HEK293 (cell line): Measurements from ENCODE around the gene TAS2R40.
A peak's percentile ranks its signal among the peaks of the same experiment; 100 is the strongest.

Experiments used
- BCL11B ChIP-seq: fragments of 450-650 bp; formaldehyde crosslinking; IDR thresholded peaks from 2 replicates; pipeline ENCODE4 v1.5.1; 2016; ENCODE audit warnings: low read depth, missing biosample characterization, missing genetic modification characterization
- GFI1B ChIP-seq: fragments of 450-650 bp; formaldehyde crosslinking; IDR thresholded peaks from 2 replicates; pipeline ENCODE4 v1.5.1; 2016; ENCODE audit warnings: missing biosample characterization, missing genetic modification characterization
- HOXC10 ChIP-seq: sonication (generic); formaldehyde crosslinking; IDR thresholded peaks from 2 replicates; pipeline ENCODE4 v1.8.1; 2023; ENCODE audit warnings: mild to moderate bottlenecking, missing genetic modification reagents
- KLF10 ChIP-seq: fragments of 450-650 bp; IDR thresholded peaks from 2 replicates; pipeline ENCODE4 v1.5.1; 2018; ENCODE audit warnings: missing biosample characterization, mild to moderate bottlenecking, missing genetic modification characterization
- SALL2 ChIP-seq: fragments of 450-650 bp; formaldehyde crosslinking; IDR thresholded peaks from 2 replicates; pipeline ENCODE4 v1.5.0; 2017; ENCODE audit warnings: missing biosample characterization, mild to moderate bottlenecking, missing genetic modification characterization, borderline replicate concordance
- ZBTB8A ChIP-seq: fragments of 450-650 bp; formaldehyde crosslinking; IDR thresholded peaks from 2 replicates; pipeline ENCODE4 v1.5.1; 2016; ENCODE audit warnings: missing biosample characterization, missing genetic modification characterization
- ZNF112 ChIP-seq: fragments of 450-650 bp; formaldehyde crosslinking; IDR thresholded peaks from 2 replicates; pipeline ENCODE4 v1.5.0; 2017; ENCODE audit warnings: missing biosample characterization, missing genetic modification characterization
- ZNF114 ChIP-seq: fragments of 450-650 bp; formaldehyde crosslinking; IDR thresholded peaks from 2 replicates; pipeline ENCODE4 v1.5.0; 2017; ENCODE audit warnings: missing biosample characterization, missing genetic modification characterization
- ZNF132 ChIP-seq: fragments of 450-650 bp; formaldehyde crosslinking; IDR thresholded peaks from 2 replicates; pipeline ENCODE4 v1.5.1; 2017; ENCODE audit warnings: missing biosample characterization, missing genetic modification characterization, borderline replicate concordance
- ZNF16 ChIP-seq: fragments of 450-650 bp; formaldehyde crosslinking; IDR thresholded peaks from 2 replicates; pipeline ENCODE4 v1.5.1; 2016; ENCODE audit warnings: low read depth, missing biosample characterization, missing genetic modification characterization
- ZNF2 ChIP-seq: fragments of 450-650 bp; formaldehyde crosslinking; IDR thresholded peaks from 2 replicates; pipeline ENCODE4 v1.5.1; 2016; ENCODE audit warnings: missing biosample characterization, missing genetic modification characterization
- ZNF239 ChIP-seq: fragments of 450-650 bp; formaldehyde crosslinking; IDR thresholded peaks from 2 replicates; pipeline ENCODE4 v1.5.1; 2016; ENCODE audit warnings: missing biosample characterization, missing genetic modification characterization
- ZNF248 ChIP-seq: fragments of 450-650 bp; formaldehyde crosslinking; IDR thresholded peaks from 2 replicates; pipeline ENCODE4 v1.5.1; 2017; ENCODE audit warnings: missing biosample characterization, missing genetic modification characterization
- ZNF302 ChIP-seq: fragments of 450-650 bp; formaldehyde crosslinking; IDR thresholded peaks from 2 replicates; pipeline ENCODE4 v1.5.1; 2016; ENCODE audit warnings: missing biosample characterization, missing genetic modification characterization, low read depth
- ZNF311 ChIP-seq: fragments of 450-650 bp; formaldehyde crosslinking; IDR thresholded peaks from 2 replicates; pipeline ENCODE4 v1.5.1; 2017; ENCODE audit warnings: missing biosample characterization, missing genetic modification characterization, borderline replicate concordance
- ZNF391 ChIP-seq: fragments of 450-650 bp; formaldehyde crosslinking; IDR thresholded peaks from 2 replicates; pipeline ENCODE4 v1.5.1; 2016; ENCODE audit warnings: low read depth, missing biosample characterization, missing genetic modification characterization, borderline replicate concordance
- ZNF544 ChIP-seq: fragments of 450-650 bp; formaldehyde crosslinking; IDR thresholded peaks from 2 replicates; pipeline ENCODE4 v1.5.0; 2017; ENCODE audit warnings: missing biosample characterization, missing genetic modification characterization
- ZNF571 ChIP-seq: fragments of 450-650 bp; formaldehyde crosslinking; IDR thresholded peaks from 2 replicates; pipeline ENCODE4 v1.5.0; 2017; ENCODE audit warnings: missing biosample characterization, missing genetic modification characterization
- ZNF670 ChIP-seq: fragments of 450-650 bp; formaldehyde crosslinking; IDR thresholded peaks from 2 replicates; pipeline ENCODE4 v1.5.1; 2016; ENCODE audit warnings: missing biosample characterization, missing genetic modification characterization, low read depth
- ZNF777 ChIP-seq: fragments of 450-650 bp; formaldehyde crosslinking; IDR thresholded peaks from 2 replicates; pipeline ENCODE4 v1.5.1; 2017; ENCODE audit warnings: missing biosample characterization, missing genetic modification characterization, borderline replicate concordance
- ZNF837 ChIP-seq: fragments of 450-650 bp; formaldehyde crosslinking; IDR thresholded peaks from 2 replicates; pipeline ENCODE4 v1.5.1; 2016; ENCODE audit warnings: missing biosample characterization, missing genetic modification characterization
- TF ChIP-seq, protein P1 (sequence below): fragments of 450-650 bp; IDR thresholded peaks from 2 replicates; pipeline ENCODE4 v1.5.1; 2018; ENCODE audit warnings: missing biosample characterization, missing genetic modification characterization
- TF ChIP-seq, protein P2 (sequence below): fragments of 450-650 bp; formaldehyde crosslinking; IDR thresholded peaks from 2 replicates; pipeline ENCODE4 v1.5.1; 2016; ENCODE audit warnings: missing biosample characterization, missing genetic modification characterization
- TF ChIP-seq, protein P3 (sequence below): sonication (generic); formaldehyde crosslinking; IDR thresholded peaks from 2 replicates; pipeline ENCODE4 v1.8.1; 2022; ENCODE audit warnings: mild to moderate bottlenecking, moderate library complexity, missing genetic modification reagents
- TF ChIP-seq, protein P4 (sequence below): fragments of 450-650 bp; formaldehyde crosslinking; IDR thresholded peaks from 2 replicates; pipeline ENCODE4 v1.5.1; 2016; ENCODE audit warnings: missing biosample characterization, missing genetic modification characterization
- TF ChIP-seq, protein P5 (sequence below): fragments of 450-650 bp; formaldehyde crosslinking; IDR thresholded peaks from 2 replicates; pipeline ENCODE4 v1.5.1; 2017; ENCODE audit warnings: missing biosample characterization, missing genetic modification characterization
- TF ChIP-seq, protein P6 (sequence below): fragments of 450-650 bp; formaldehyde crosslinking; IDR thresholded peaks from 2 replicates; pipeline ENCODE4 v1.5.0; 2017; ENCODE audit warnings: missing biosample characterization, missing genetic modification characterization, borderline replicate concordance

Gene TAS2R40

DNA sequence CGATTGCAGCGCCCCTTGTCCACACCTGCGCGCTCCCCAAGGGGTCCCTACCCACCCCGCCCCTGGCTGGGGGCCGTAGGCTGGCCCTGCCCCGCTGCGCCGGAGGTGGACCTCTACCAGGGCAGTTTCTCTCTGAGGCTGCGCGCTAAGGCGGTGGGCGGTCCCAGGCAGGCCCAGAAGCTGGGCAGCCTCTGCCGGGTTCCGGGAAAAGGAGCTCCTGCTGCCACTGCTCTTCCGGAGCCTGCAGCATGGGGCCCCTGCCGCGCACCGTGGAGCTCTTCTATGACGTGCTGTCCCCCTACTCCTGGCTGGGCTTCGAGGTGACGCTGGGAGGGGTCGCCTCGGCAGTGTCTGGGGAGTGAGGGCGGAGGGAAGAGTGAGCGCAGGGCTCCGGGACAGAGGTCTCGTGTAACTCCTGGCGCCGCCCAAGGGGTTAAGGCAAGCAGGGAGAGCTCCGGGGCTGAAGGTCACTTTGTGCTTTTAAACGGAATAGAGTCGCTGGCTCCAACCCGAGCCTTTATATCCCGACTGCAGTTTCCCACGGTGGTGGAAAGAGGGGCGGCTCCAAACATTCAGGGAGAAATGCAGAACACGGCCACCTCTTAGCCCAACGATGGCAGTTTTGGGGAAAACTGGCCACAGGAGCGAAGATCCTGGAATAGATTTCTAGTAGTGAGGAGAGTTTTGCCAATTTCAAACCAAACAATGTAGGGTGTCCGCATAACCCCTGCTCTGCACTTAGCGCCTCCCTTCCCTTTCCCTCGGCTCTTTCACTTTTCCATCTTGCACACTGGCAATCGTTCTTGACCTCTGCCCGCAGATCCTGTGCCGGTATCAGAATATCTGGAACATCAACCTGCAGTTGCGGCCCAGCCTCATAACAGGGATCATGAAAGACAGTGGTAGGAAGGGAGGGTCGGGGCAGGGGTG, 41.7 kb downstream of the TAS2R40 start, which contains the start of gene GSTK1 (continued):
- TF ChIP-seq, protein P1, sequence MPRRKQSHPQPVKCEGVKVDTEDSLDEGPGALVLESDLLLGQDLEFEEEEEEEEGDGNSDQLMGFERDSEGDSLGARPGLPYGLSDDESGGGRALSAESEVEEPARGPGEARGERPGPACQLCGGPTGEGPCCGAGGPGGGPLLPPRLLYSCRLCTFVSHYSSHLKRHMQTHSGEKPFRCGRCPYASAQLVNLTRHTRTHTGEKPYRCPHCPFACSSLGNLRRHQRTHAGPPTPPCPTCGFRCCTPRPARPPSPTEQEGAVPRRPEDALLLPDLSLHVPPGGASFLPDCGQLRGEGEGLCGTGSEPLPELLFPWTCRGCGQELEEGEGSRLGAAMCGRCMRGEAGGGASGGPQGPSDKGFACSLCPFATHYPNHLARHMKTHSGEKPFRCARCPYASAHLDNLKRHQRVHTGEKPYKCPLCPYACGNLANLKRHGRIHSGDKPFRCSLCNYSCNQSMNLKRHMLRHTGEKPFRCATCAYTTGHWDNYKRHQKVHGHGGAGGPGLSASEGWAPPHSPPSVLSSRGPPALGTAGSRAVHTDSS (tag by site-specific recombination), result no peak
- TF ChIP-seq SALL2 (tag by site-specific recombination), result no peak
- no peak for TF ChIP-seq HOXC10 (CRISPR knock-in tag)
- TF ChIP-seq KLF10, result no peak
- TF ChIP-seq ZNF391 (tag by site-specific recombination), result no peak
- no peak for TF ChIP-seq ZNF16 (tag by site-specific recombination)
- no peak for TF ChIP-seq ZNF114 (tag by site-specific recombination)
- TF ChIP-seq ZNF777, result no peak
- no peak for TF ChIP-seq ZNF544 (tag by site-specific recombination)
- no peak for TF ChIP-seq ZNF670 (tag by site-specific recombination)
- no peak for TF ChIP-seq ZNF132 (tag by site-specific recombination)
- 0 out of 2 replicates have a peak, but pooled peaks have one; percentile 37 for TF ChIP-seq ZBTB8A
- TF ChIP-seq ZNF112 (tag by site-specific recombination), result no peak
- TF ChIP-seq, protein P2, sequence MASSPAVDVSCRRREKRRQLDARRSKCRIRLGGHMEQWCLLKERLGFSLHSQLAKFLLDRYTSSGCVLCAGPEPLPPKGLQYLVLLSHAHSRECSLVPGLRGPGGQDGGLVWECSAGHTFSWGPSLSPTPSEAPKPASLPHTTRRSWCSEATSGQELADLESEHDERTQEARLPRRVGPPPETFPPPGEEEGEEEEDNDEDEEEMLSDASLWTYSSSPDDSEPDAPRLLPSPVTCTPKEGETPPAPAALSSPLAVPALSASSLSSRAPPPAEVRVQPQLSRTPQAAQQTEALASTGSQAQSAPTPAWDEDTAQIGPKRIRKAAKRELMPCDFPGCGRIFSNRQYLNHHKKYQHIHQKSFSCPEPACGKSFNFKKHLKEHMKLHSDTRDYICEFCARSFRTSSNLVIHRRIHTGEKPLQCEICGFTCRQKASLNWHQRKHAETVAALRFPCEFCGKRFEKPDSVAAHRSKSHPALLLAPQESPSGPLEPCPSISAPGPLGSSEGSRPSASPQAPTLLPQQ (tag by site-specific recombination), result peak; percentile 53; the same call in 1 of the 2 replicates
- TF ChIP-seq ZNF248, result no peak
- TF ChIP-seq BCL11B (tag by site-specific recombination), result no peak
- TF ChIP-seq ZNF302, result no peak
- TF ChIP-seq, protein P3, sequence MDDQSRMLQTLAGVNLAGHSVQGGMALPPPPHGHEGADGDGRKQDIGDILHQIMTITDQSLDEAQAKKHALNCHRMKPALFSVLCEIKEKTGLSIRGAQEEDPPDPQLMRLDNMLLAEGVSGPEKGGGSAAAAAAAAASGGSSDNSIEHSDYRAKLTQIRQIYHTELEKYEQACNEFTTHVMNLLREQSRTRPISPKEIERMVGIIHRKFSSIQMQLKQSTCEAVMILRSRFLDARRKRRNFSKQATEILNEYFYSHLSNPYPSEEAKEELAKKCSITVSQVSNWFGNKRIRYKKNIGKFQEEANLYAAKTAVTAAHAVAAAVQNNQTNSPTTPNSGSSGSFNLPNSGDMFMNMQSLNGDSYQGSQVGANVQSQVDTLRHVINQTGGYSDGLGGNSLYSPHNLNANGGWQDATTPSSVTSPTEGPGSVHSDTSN (CRISPR knock-in tag), result no peak
- TF ChIP-seq, protein P4, sequence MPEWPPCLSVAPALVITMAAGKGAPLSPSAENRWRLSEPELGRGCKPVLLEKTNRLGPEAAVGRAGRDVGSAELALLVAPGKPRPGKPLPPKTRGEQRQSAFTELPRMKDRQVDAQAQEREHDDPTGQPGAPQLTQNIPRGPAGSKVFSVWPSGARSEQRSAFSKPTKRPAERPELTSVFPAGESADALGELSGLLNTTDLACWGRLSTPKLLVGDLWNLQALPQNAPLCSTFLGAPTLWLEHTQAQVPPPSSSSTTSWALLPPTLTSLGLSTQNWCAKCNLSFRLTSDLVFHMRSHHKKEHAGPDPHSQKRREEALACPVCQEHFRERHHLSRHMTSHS (tag by site-specific recombination), result no peak
- TF ChIP-seq ZNF837, result no peak
- TF ChIP-seq ZNF311, result no peak
- TF ChIP-seq, protein P5, sequence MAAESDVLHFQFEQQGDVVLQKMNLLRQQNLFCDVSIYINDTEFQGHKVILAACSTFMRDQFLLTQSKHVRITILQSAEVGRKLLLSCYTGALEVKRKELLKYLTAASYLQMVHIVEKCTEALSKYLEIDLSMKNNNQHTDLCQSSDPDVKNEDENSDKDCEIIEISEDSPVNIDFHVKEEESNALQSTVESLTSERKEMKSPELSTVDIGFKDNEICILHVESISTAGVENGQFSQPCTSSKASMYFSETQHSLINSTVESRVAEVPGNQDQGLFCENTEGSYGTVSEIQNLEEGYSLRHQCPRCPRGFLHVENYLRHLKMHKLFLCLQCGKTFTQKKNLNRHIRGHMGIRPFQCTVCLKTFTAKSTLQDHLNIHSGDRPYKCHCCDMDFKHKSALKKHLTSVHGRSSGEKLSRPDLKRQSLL (tag by site-specific recombination), result no peak; the same call in 1 of the 2 replicates
- TF ChIP-seq ZNF239, result no peak
- no peak for TF ChIP-seq GFI1B
- TF ChIP-seq, protein P6, sequence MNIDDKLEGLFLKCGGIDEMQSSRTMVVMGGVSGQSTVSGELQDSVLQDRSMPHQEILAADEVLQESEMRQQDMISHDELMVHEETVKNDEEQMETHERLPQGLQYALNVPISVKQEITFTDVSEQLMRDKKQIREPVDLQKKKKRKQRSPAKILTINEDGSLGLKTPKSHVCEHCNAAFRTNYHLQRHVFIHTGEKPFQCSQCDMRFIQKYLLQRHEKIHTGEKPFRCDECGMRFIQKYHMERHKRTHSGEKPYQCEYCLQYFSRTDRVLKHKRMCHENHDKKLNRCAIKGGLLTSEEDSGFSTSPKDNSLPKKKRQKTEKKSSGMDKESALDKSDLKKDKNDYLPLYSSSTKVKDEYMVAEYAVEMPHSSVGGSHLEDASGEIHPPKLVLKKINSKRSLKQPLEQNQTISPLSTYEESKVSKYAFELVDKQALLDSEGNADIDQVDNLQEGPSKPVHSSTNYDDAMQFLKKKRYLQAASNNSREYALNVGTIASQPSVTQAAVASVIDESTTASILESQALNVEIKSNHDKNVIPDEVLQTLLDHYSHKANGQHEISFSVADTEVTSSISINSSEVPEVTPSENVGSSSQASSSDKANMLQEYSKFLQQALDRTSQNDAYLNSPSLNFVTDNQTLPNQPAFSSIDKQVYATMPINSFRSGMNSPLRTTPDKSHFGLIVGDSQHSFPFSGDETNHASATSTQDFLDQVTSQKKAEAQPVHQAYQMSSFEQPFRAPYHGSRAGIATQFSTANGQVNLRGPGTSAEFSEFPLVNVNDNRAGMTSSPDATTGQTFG (tag by site-specific recombination), result no peak
- TF ChIP-seq ZNF2 (tag by site-specific recombination), result peak; percentile 77; the same call in 1 of the 2 replicates
- TF ChIP-seq ZNF571 (tag by site-specific recombination), result no peak
